GM12872 (cell line): ENCODE data around the gene KIF18B.

Experiments used
- TF ChIP-seq, protein P1 (sequence below): IDR thresholded peaks from 3 replicates; pipeline ENCODE4 v1.5.1; 2011; ENCODE audit warnings: low read depth, mild to moderate bottlenecking, low read length, moderate library complexity; ENCODE audit not compliant: insufficient read depth

Gene KIF18B

DNA sequence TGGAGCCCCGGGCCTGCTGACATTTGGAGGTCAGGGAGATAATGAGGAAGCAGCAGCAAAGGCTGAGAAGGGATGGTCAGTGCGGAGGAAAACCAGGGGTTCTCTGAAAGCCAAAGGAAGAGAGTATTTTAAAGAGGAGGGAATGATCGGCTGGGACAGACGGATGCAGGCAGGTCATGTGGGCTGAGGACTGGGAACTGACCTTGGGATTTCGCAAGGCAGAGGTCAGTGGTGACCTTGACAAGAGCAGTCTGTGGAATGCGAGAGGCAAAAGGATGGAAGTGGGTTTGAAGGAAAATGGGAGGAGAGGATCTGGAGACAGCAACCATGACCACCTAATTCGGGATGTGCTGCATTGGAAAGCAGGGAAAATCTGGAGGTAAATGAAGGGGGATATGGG, 58.6 kb downstream of the KIF18B start:
- TF ChIP-seq, protein P1, sequence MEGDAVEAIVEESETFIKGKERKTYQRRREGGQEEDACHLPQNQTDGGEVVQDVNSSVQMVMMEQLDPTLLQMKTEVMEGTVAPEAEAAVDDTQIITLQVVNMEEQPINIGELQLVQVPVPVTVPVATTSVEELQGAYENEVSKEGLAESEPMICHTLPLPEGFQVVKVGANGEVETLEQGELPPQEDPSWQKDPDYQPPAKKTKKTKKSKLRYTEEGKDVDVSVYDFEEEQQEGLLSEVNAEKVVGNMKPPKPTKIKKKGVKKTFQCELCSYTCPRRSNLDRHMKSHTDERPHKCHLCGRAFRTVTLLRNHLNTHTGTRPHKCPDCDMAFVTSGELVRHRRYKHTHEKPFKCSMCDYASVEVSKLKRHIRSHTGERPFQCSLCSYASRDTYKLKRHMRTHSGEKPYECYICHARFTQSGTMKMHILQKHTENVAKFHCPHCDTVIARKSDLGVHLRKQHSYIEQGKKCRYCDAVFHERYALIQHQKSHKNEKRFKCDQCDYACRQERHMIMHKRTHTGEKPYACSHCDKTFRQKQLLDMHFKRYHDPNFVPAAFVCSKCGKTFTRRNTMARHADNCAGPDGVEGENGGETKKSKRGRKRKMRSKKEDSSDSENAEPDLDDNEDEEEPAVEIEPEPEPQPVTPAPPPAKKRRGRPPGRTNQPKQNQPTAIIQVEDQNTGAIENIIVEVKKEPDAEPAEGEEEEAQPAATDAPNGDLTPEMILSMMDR = no peak

DNA sequence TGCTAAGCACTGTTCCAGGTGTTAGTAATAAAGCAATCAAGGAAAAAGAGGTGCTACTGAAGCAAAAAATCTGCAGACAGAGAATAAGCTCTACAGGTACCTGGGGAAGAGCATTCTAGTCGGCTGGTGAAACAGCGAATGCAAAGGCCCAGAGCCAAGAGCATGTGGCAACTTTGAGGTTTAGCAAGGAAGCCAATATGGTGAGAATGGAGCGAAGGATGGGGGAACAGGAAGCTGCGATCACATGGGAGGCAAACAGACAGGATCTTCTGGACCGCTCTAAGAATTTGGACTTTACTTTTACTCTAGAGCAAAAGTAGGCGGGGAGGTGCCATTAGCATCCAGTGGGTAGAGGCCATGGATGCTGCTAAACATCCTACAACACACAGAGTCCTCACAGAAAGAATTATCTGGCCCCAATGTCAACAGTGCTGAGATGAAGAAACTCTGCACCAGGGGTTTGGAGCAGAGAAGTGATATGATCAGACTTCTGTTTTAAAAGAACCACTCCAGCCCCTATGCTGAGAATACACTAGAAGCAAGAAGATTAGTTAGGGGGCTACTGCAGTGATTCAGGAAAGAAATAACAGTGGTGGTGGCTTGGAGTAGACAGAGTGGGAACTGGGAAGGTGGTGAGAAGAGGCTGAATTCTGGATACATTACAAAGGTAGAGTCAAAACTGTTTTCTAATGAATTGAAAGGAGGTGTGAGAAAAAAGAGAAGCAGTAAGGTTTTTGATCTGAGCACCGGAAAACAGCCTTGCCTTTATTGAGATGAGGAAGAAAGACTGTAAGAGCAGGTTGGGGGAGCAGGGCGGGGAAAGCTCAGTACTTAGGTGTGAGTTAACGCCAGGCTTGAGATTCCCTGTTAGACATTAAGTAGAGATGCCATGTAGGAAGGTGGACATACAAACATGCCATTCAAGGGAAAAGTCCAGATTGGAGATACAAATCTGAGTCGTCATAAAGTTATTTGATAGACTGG, 59.3 kb downstream of the KIF18B start:
- TF ChIP-seq, protein P1 = no peak

DNA sequence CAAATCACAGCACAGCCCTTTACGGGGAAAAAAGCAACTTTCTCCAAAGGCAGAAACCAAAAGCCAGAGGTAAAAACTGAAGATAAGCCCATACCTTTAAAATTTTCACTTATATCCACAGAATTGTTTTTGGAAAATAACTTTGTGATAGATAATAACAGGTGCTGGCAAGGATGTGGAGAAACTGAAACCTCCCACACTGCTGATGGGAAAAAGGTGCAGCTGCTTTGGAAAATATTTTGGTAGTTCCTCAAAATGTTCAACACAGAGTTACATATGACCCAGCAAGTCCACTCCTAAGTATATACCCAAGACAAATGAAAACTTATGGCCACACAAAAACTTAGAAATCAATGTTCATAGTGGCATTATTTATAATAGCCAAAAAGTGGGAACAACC, 60.6 kb downstream of the KIF18B start:
- TF ChIP-seq, protein P1 = no peak

DNA sequence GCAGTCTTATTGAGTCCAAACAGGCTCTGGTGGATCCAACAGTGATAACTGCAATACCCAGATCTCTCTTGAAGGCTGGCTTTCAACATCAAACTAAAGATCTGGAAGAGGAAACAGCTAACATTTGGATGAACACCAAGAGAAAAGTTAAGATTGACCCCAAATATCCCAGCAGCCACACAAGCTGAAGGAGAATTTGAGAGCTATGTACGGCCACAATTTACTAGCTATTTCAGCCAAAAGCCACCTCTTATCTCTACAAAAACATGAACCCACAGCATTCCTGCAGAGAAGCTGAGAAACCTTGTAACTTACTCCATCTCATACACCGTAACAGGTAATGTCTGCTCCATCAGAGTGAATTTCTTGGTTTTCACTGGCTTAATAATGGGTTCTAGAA, 62.6 kb downstream of the KIF18B start:
- TF ChIP-seq, protein P1 = no peak

DNA sequence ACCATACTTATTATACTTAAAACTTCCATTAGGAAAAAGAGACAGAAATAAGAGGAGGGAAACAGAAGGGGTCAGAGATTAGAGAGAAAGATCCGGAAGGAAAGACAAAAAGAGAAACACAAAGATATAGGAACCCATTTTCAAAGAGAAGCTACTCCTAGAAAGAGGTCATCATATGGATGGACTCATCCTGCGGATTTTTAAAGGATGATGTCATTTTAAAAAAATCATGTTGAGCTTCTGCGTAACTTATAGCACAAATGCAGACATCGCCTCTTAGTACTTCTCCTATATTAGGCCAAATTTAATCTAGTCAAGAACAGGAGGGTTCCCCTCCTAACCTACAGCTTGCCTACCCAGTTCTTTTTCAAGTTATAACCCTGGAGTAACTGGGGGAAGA, 66.4 kb downstream of the KIF18B start:
- TF ChIP-seq, protein P1 = no peak

DNA sequence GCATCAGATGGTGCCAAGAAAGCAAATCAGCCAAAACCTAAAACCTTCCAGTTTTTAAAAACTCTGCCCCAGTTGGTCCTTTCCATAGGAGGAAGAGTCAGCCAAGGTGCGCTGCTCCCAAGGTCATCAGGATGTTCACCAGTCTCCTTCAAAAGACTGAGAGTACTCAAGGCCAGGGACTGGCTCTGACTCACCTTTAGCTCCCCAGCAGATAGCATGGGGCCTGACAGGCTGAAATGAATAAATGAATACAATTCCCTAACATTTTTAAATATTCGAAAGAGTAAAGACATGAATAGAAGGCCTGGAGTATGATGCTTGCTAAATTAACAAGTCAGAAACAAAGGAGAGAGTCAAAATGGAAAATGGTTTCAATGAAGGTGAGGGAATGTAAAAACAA, 67.5 kb downstream of the KIF18B start:
- TF ChIP-seq, protein P1 = no peak

DNA sequence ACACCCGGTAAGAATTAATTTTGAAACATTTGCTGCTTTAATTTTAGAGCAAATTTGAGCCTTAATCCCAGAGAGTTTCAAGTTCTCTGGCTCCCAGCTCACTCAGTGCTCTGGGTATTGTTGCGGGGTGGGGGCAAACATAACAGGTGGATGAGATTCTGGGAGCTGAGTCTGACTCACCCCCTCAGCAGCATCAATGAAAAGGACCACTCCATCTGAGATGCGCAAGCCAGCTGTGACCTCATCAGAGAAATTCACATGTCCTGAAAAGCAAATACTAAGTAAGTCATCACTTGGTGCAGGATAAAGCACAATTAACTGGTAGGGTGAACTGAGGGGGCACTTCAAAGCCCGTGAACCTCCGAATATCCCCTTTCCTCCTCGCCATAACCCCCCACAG, 68.2 kb downstream of the KIF18B start:
- TF ChIP-seq, protein P1 = no peak
